ENCODE results near the gene P3R3URF. TPM values are rescaled to one million over a fixed set of nuclear protein-coding genes. Genes with fewer than 3 reads are reported as not detected.

P3R3URF gene
- total RNA-seq, 1 donor from 2014 or later, result not detected

GRCh38 chr1:46133781-46134350, 42.4 kb downstream of the P3R3URF start:
- DNase-seq (ENCODE audit: low spot score), result no peak

GRCh38 chr1:46133181-46133658, 43.1 kb downstream of the P3R3URF start:
- DNase-seq (ENCODE audit: low spot score), result no peak

DNA sequence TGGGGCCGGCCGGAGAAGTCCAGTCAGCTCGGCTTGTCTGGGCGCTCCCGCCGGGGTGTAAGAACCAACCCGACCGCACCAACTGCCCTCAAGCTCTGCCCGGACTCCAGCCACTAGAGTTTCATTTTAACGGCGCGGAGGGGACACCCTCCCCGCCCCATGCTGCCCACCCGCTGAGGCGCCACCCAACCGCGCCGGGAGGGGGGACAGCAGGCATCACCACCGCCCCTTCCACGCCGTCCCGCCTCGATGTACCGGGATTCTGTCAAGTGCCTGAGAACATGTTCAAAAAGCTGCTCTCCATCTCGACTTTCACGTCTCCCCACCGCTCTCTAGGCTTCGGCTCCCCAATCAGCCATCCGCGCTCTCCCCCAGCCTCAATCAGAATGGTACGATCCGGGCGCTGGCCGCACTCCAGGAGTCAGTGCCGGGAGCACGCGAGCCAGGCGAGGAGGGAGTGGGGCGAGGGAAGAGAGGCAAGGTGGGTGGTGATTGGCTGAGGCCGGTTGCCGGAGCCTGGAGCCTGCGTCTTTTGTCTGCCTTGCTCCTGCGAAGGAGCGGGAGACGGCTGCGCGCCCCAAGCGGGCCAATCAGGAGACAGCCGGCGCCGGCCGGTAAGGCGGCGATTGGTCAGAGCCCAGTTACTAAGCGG, 43.6 kb downstream of the P3R3URF start, which contains the start of gene PIK3R3:
TSS of gene PIK3R3 (minus strand) at position 101 of the 652 bp plus-strand sequence. CDS start 677 bp downstream, outside the sequence.
- peak; percentile 99 for DNase-seq (ENCODE audit: low spot score)

DNA sequence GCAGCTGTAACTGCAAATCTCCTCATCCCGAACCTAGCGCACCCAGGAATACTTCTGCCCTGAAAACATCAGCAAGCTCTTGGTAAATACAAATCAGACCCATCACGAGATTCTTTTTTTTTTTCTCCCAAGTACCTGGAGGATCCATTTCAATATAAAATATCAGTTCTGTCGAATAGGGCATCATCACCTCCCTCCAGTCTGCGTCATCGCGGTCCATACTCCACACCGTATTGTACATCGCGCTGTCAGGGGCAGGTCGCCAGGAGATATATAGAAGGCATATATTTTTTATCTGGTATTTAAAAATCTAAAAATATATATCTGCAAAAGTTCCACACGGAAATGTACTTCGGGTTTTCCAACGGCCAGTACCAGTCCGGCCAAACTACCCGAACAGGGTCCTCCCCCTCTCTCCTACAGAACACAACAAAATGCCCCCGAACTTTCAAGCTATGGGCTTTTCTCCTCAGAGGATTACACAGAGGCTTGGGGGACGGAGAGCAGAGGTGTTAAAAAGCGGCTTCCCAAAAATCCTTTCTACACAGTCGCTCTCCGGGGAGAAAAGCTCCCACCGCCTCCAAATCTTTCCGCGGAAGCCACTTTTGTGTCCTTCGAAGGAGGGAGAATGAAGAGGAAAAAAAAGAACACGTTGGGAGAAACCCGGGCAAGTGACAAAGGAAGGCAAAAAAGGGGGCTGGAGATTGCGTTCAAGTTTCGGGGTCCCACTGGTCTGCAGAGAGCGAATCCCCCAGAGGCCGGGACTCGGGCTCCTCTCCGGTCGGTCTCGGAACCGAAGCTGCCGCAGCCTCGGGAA, 44.4 kb downstream of the P3R3URF start:
- no peak for DNase-seq (ENCODE audit: low spot score)

- no peak for DNase-seq (ENCODE audit: low spot score)
Observed at GRCh38 chr1:46131093-46131492, 45.2 kb downstream of the P3R3URF start.

- no peak for DNase-seq (ENCODE audit: low spot score)
Observed at GRCh38 chr1:46130606-46131005, 45.7 kb downstream of the P3R3URF start.

- DNase-seq (ENCODE audit: low spot score), result no peak
Observed at GRCh38 chr1:46130121-46130520, 46.2 kb downstream of the P3R3URF start.

DNA sequence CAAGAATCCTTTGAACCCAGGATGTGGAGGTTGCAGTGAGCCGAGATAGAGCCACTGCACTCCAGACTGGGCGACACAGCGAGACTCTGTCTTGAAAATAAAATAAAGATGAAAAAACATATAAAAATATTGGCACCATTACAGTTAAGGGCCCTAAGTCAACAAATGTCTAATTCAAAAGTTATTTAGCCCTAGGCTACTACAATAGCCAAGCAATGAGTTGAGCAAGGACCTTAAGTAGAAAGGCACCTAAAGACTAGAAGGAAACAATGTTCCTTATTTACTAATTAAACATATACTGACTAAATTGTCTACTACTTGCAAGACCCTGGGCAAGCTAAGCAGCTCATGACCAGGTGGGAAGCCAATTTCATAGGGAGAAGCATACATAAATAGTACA, 47.9 kb downstream of the P3R3URF start:
- DNase-seq (ENCODE audit: low spot score), result no peak

Other genes starting within 250 kb of the P3R3URF start
- gene PIK3R3, start 43.9 kb downstream of the P3R3URF start, total RNA-seq, result 72.6 TPM
- 1.2 TPM for gene TSPAN1, start 1.4 kb downstream of the P3R3URF start, total RNA-seq
- gene POMGNT1, start 21.9 kb upstream of the P3R3URF start, total RNA-seq, result 53.1 TPM
- gene LURAP1, start 26.8 kb upstream of the P3R3URF start, total RNA-seq, result 3.5 TPM
- not detected for gene RAD54L, start 71.3 kb upstream of the P3R3URF start, total RNA-seq
- gene LRRC41, start 127.1 kb upstream of the P3R3URF start, total RNA-seq, result 70.0 TPM
- 255 TPM for gene UQCRH, start 127.2 kb upstream of the P3R3URF start, total RNA-seq
- gene NSUN4, start 164.3 kb upstream of the P3R3URF start, total RNA-seq, result 28.1 TPM
- 16.4 TPM for gene FAAH, start 217.8 kb upstream of the P3R3URF start, total RNA-seq